Osteocyte (in vitro differentiated cells): ENCODE data around the gene CPNE8. TPM values are rescaled to one million over a fixed set of nuclear protein-coding genes. Genes with fewer than 3 reads are reported as not detected.
A peak's percentile ranks its signal among the peaks of the same experiment; 100 is the strongest.

ENCODE experiments used
- DNase-seq: peaks from one replicate; pipeline ENCODE4 v3.0.0; 2021; ENCODE audit warnings: mixed read lengths; ENCODE audit not compliant: unreplicated experiment; ENCODE audit errors: extremely low spot score
- H3K27ac Mint-ChIP-seq: one replicate; pipeline ENCODE4 v1.8.0; 2021; ENCODE audit warnings: mild to moderate bottlenecking, mixed read lengths; ENCODE audit not compliant: unreplicated experiment
- H3K27me3 Mint-ChIP-seq: one replicate; pipeline ENCODE4 v1.8.0; 2021; ENCODE audit warnings: mixed read lengths; ENCODE audit not compliant: unreplicated experiment
- H3K36me3 Mint-ChIP-seq: one replicate; pipeline ENCODE4 v1.8.0; 2021; ENCODE audit warnings: mixed read lengths; ENCODE audit not compliant: unreplicated experiment
- H3K4me1 Mint-ChIP-seq: one replicate; pipeline ENCODE4 v1.8.0; 2021; ENCODE audit warnings: mixed read lengths; ENCODE audit not compliant: unreplicated experiment
- H3K4me3 Mint-ChIP-seq: one replicate; pipeline ENCODE4 v1.8.0; 2021; ENCODE audit warnings: mild to moderate bottlenecking, moderate library complexity, mixed read lengths; ENCODE audit not compliant: unreplicated experiment
- H3K9me3 Mint-ChIP-seq: one replicate; pipeline ENCODE4 v1.8.0; 2021; ENCODE audit warnings: mixed read lengths; ENCODE audit not compliant: unreplicated experiment
- CTCF ChIP-seq: fragments of 200-600 bp; sonication (generic); IDR thresholded peaks from 2 replicates; pipeline ENCODE4 v1.5.0; 2021; ENCODE audit warnings: antibody characterized with exemption, mild to moderate bottlenecking, moderate library complexity
- total RNA-seq: library from RNA; stranded (reverse); gene quantifications from 2 replicates; pipeline ENCODE4 v1.2.1, GENCODE V29; 2021

The CPNE8 gene
- total RNA-seq, 1 donor from 2014 or later: 8.7 TPM

- Mint-ChIP-seq H3K27ac (no peak overlapping the region), H3K27me3 (no peaks in the 10 kb centered on the region), H3K4me1 (no peaks in the 10 kb centered on the region), H3K4me3 (no peak overlapping the region), H3K9me3 (no peaks in the 10 kb centered on the region), H3K36me3 (peaks cover 2% of the 10 kb centered on the region)
- DNase-seq: no peak
- TF ChIP-seq CTCF: no peak
Observed at GRCh38 chr12:38669081-38669480, 236.3 kb downstream of the CPNE8 start.

DNA sequence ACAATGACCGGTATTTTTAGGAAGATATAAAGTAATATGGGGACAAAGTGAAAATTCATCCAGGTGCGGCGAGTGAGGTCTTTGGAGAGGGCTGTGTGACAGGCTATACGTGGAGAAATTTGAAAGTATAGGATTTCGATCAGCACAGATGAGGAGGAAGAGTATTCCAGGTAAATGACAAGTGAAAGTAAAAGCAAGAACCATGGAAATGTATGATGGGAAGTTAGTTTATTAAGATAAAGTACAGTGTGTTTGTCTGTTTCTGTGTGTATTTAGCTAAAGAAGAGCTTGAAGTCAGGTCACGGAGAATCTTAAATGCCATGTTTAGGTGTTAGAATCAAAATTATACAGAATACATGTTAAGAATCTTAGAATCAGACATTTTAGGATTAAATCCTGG, 239.0 kb downstream of the CPNE8 start:
- no peaks in the 10 kb centered on the region for H3K4me1 Mint-ChIP-seq
- peaks cover 15% of the 10 kb centered on the region for H3K9me3 Mint-ChIP-seq
- peaks cover 6% of the 10 kb centered on the region for H3K36me3 Mint-ChIP-seq
- H3K27me3 Mint-ChIP-seq: no peaks in the 10 kb centered on the region
- TF ChIP-seq CTCF: no peak
- H3K27ac Mint-ChIP-seq: no peak overlapping the region
- H3K4me3 Mint-ChIP-seq: no peak overlapping the region
- DNase-seq: no peak

DNA sequence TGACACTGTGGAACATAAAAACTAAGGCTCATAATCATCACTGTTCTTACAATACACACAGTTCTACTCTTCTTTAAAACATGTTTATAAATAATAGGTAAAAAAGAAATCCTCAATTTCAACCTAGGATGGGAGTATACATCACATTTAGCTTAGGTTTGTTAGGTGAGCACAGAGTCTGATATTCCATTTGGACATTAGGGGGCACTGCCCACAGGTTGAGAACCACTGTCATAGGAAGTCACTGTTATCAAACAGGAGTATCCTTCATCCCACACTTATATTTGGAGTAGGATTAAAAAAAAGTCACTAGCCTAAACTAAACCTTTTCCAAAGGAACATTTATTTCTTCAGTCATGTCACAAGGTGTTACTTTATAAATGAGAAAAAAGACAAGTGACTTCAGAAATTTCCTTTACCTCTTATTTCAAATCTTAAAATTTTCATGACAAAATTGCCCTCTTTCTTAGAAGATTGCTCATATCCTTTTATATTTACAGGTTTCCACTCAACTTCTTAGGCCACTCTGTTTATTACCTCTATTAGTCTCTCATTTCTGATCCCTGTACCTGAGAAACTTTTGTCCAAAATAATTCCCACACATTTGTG, 240.6 kb downstream of the CPNE8 start:
- H3K36me3 Mint-ChIP-seq: peaks cover 8% of the 10 kb centered on the region
- H3K4me1 Mint-ChIP-seq: no peaks in the 10 kb centered on the region

GRCh38 chr12:38662829-38663228, 242.6 kb downstream of the CPNE8 start:
- no peak overlapping the region for H3K27ac Mint-ChIP-seq
- no peaks in the 10 kb centered on the region for H3K4me1 Mint-ChIP-seq
- no peak for TF ChIP-seq CTCF
- peaks cover 12% of the 10 kb centered on the region for H3K36me3 Mint-ChIP-seq
- H3K9me3 Mint-ChIP-seq: peaks cover 27% of the 10 kb centered on the region
- no peak overlapping the region for H3K4me3 Mint-ChIP-seq
- DNase-seq: no peak
- no peaks in the 10 kb centered on the region for H3K27me3 Mint-ChIP-seq

More for the DNA sequence above, 240.6 kb downstream of the CPNE8 start:
- Mint-ChIP-seq H3K4me3 (no peak overlapping the region), H3K27ac (no peak overlapping the region), H3K9me3 (peaks cover 19% of the 10 kb centered on the region), H3K27me3 (no peaks in the 10 kb centered on the region)
- DNase-seq: no peak
- TF ChIP-seq CTCF: peak; percentile 66

- no peaks in the 10 kb centered on the region for H3K27me3 Mint-ChIP-seq
- no peak for TF ChIP-seq CTCF
- no peaks in the 10 kb centered on the region for H3K4me1 Mint-ChIP-seq
- no peak overlapping the region for H3K4me3 Mint-ChIP-seq
- no peaks in the 10 kb centered on the region for H3K36me3 Mint-ChIP-seq
- H3K27ac Mint-ChIP-seq: no peak overlapping the region
- H3K9me3 Mint-ChIP-seq: no peaks in the 10 kb centered on the region
- no peak for DNase-seq
Observed at GRCh38 chr12:38653650-38654049, 251.7 kb downstream of the CPNE8 start.
